Lower lobe of right lung (tissue), 2 donors: ENCODE measurements around the gene RNPEP. TPM values are rescaled to one million over a fixed set of nuclear protein-coding genes. Genes with fewer than 3 reads are reported as not detected.
A peak's percentile ranks its signal among the peaks of the same experiment; 100 is the strongest.

Experiments used
- ATAC-seq, 2 donors: fragments of 200-7000 bp; cut with Tn5 transposase; one replicate each; pipeline ENCODE4 v1.9.1; 2020 to 2022; ENCODE audit warnings: mild to moderate bottlenecking in 2 of 2, moderate library complexity in 2 of 2
- DNase-seq: peaks from one replicate; pipeline ENCODE4 v3.0.0-alpha.2; 2020
- H3K27ac ChIP-seq: fragments of 200-600 bp; one replicate; pipeline ENCODE4 v1.8.0; 2022
- H3K27me3 ChIP-seq: fragments of 200-600 bp; one replicate; pipeline ENCODE4 v1.8.0; 2022; ENCODE audit warnings: low read depth
- H3K36me3 ChIP-seq: fragments of 200-600 bp; one replicate; pipeline ENCODE4 v1.8.0; 2022; ENCODE audit warnings: mild to moderate bottlenecking
- H3K4me1 ChIP-seq: fragments of 200-600 bp; one replicate; pipeline ENCODE4 v1.8.0; 2022
- H3K4me3 ChIP-seq: fragments of 200-600 bp; one replicate; pipeline ENCODE4 v1.8.0; 2022; ENCODE audit warnings: mild to moderate bottlenecking
- H3K9me3 ChIP-seq: fragments of 200-600 bp; one replicate; pipeline ENCODE4 v1.8.0; 2022
- intact Hi-C: fragments of 100-400 bp; cut with DNase I; formaldehyde crosslinking; loops from one replicate; pipeline ENCODE4 v1.11.0; 2022
- total RNA-seq: library from RNA; stranded (reverse); fragmentation: NEBNext Ultra II Directional; extraction: Animal tissue kit (Norgen Biotek cat#: 25700); gene quantifications from one replicate; pipeline ENCODE4 v1.2.1, GENCODE V29; 2021
- TF ChIP-seq, protein P1 (sequence below): fragments of 200-600 bp; IDR thresholded peaks from one replicate; pipeline ENCODE4 v1.8.0; 2022; ENCODE audit warnings: antibody characterized with exemption, mild to moderate bottlenecking
- donor health status: DM: no; HTN: yes; CAD: no; lungs with severe emphysema.

RNPEP gene
- total RNA-seq, 1 donor from 2014 or later = 73.8 TPM

DNA sequence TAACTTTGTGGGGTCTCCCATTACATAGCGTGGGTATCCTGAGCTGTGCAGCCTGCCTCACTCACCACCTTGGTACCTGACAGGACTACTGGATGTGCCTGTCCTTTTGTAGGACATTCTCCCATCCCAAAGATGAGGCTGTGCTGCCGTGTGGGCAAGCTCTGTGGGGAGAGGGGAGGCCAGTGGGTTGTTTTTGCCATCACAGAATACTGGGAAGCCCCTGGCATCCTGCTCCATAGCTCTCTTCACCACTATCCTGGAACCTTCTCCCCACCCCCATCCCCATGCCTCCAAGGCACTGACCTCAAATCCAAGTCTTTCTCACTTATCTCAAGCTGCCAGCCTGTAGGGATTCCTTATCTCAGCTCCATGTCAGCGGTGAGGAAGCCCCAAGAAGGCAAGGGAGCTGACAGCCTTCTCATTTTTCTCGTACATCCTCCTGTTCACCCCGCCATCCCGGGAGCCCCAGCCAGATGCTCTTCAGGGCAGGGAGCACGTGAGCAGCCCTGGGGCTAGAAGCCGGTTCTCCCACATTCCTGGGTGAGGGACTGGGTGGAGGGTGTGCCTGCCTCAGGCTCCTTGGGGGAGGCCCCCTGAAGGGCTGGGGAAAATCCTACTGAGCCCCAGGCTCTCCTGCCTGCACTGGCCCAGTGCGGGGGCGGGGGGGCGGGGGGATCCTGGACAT is 25.5 kb downstream of the RNPEP start:
- Histone ChIP-seq H3K36me3 (peaks cover 44% of the 10 kb centered on the region), H3K4me3 (peak overlapping the region; percentile 20), H3K27ac (peak overlapping the region; percentile 80), H3K27me3 (no peaks in the 10 kb centered on the region), H3K9me3 (no peaks in the 10 kb centered on the region), H3K4me1 (peaks cover 11% of the 10 kb centered on the region)
- TF ChIP-seq, protein P1, sequence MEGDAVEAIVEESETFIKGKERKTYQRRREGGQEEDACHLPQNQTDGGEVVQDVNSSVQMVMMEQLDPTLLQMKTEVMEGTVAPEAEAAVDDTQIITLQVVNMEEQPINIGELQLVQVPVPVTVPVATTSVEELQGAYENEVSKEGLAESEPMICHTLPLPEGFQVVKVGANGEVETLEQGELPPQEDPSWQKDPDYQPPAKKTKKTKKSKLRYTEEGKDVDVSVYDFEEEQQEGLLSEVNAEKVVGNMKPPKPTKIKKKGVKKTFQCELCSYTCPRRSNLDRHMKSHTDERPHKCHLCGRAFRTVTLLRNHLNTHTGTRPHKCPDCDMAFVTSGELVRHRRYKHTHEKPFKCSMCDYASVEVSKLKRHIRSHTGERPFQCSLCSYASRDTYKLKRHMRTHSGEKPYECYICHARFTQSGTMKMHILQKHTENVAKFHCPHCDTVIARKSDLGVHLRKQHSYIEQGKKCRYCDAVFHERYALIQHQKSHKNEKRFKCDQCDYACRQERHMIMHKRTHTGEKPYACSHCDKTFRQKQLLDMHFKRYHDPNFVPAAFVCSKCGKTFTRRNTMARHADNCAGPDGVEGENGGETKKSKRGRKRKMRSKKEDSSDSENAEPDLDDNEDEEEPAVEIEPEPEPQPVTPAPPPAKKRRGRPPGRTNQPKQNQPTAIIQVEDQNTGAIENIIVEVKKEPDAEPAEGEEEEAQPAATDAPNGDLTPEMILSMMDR = no peak
- ATAC-seq (peak; percentile 78 to 80), DNase-seq (peak; percentile 90)
- intact Hi-C loops = loop anchor here (10.0 kb wide), 1 partner anchor 107 kb away; no protein-coding TSS in a partner anchor

- Histone ChIP-seq H3K4me1 (peaks cover 11% of the 10 kb centered on the region), H3K4me3 (no peak overlapping the region), H3K27ac (peak overlapping the region; percentile 80), H3K9me3 (no peaks in the 10 kb centered on the region), H3K36me3 (peaks cover 42% of the 10 kb centered on the region), H3K27me3 (no peaks in the 10 kb centered on the region)
- intact Hi-C loops = loop anchor here (10.0 kb wide), 1 partner anchor 105 kb away; no protein-coding TSS in a partner anchor
- TF ChIP-seq, protein P1 = peak; percentile 88
- DNase-seq (peak; percentile 56), ATAC-seq (peak; percentile 70)
These were observed 27.1 kb downstream of the RNPEP start for GRCh38 chr1:202009326-202010179.

GRCh38 chr1:202010180-202011015 is 27.9 kb downstream of the RNPEP start, which contains the start of gene ELF3:
Gene ELF3 (plus strand): TSS chr1:202010587. CDS start chr1:202011137, 550 bp downstream.
- DNase-seq (peak; percentile 86), ATAC-seq (peak; percentile 85 to 88)
- Histone ChIP-seq H3K27ac (peak within 1 kb of the TSS; percentile 83), H3K4me1 (peaks cover 11% of the 10 kb centered on the region), H3K4me3 (peak within 1 kb of the TSS; percentile 57), H3K36me3 (peaks cover 33% of the 10 kb centered on the region), H3K27me3 (no peaks in the 10 kb centered on the region), H3K9me3 (no peaks in the 10 kb centered on the region)
- TF ChIP-seq, protein P1 = no peak
- intact Hi-C loops = no loop called here

- Histone ChIP-seq H3K36me3 (peaks cover 32% of the 10 kb centered on the region), H3K4me1 (peaks cover 11% of the 10 kb centered on the region), H3K9me3 (no peaks in the 10 kb centered on the region), H3K27ac (peak overlapping the region; percentile 83), H3K4me3 (peak overlapping the region; percentile 57), H3K27me3 (no peaks in the 10 kb centered on the region)
- DNase-seq (no peak), ATAC-seq (no peak)
- intact Hi-C loops = no loop called here
- TF ChIP-seq, protein P1 = no peak
These were observed 29.5 kb downstream of the RNPEP start for GRCh38 chr1:202011994-202012393.
